SK-N-SH (cell line): ENCODE measurements around the gene KCNN3. TPM values are rescaled to one million over a fixed set of nuclear protein-coding genes. Genes with fewer than 3 reads are reported as not detected.

Experiments
- CTCF ChIA-PET: fragments of 300-600, 350-600 bp; formaldehyde crosslinking; extraction: SDS; loops from one replicate; lab custom pipeline; 2021; lab: Yijun Ruan, JAX
- POLR2A ChIA-PET: fragments of 350-600 bp; sonication (Branson Sonifier 250); formaldehyde crosslinking; extraction: SDS; loops from one replicate; lab custom pipeline; 2020; ENCODE audit warnings: antibody characterized with exemption, inconsistent platforms; lab: Yijun Ruan, JAX
- DNase-seq: peaks from one replicate; pipeline ENCODE4 v3.0.0; 2012
- H2AFZ ChIP-seq: fragments of 200-600 bp; sonication (generic); 2 replicates; pipeline ENCODE4 v1.8.1; 2016; ENCODE audit warnings: antibody characterized with exemption, mild to moderate bottlenecking, low read depth
- H3F3A ChIP-seq: fragments of 200-600 bp; sonication (generic); replicated peaks from 2 replicates; pipeline ENCODE3; 2016; ENCODE audit warnings: antibody characterized with exemption, mild to moderate bottlenecking; ENCODE audit not compliant: insufficient read depth
- H3K27ac ChIP-seq, 2 experiments: fragments of 200-500 bp in 1 of 2; fragments of 200-600 bp in 1 of 2; sonication (Bioruptor generic) in 1 of 2; sonication (generic), shearing (Covaris generic) in 1 of 2; 2 replicates each; pipeline versions ENCODE4 v1.5.1 to v1.6.1; 2014 to 2016; ENCODE audit warnings: low read depth in 2 of 2, inconsistent platforms in 1 of 2, low read length in 1 of 2, mild to moderate bottlenecking in 1 of 2, mixed read lengths in 1 of 2
- H3K27me3 ChIP-seq: fragments of 200-600 bp; sonication (generic), shearing (Covaris generic); 2 replicates; pipeline ENCODE4 v1.6.1; 2016; ENCODE audit warnings: mixed run types; ENCODE audit not compliant: insufficient read depth
- H3K36me3 ChIP-seq, 2 experiments: fragments of 200-500 bp in 1 of 2; fragments of 200-600 bp in 1 of 2; sonication (Bioruptor generic) in 1 of 2; sonication (generic) in 1 of 2; replicated peaks in 1 of 2; 2 replicates each; pipeline versions ENCODE3 to v1.5.1; 2014 to 2016; ENCODE audit warnings: low read length in 1 of 2, mild to moderate bottlenecking in 1 of 2; ENCODE audit not compliant: insufficient read depth in 2 of 2, control insufficient read depth in 1 of 2
- H3K4me1 ChIP-seq, 2 experiments: fragments of 200-500 bp in 1 of 2; fragments of 200-600 bp in 1 of 2; sonication (Bioruptor generic) in 1 of 2; sonication (generic), shearing (Covaris generic) in 1 of 2; 2 replicates each; pipeline versions ENCODE4 v1.5.1 to v1.6.1; 2014 to 2016; ENCODE audit warnings: low read depth in 1 of 2, low read length in 1 of 2, mixed run types in 1 of 2; ENCODE audit not compliant: insufficient read depth in 2 of 2, control insufficient read depth in 1 of 2
- H3K4me2 ChIP-seq: fragments of 200-600 bp; sonication (generic), shearing (Covaris generic); 2 replicates; pipeline ENCODE4 v1.6.1; 2017; ENCODE audit warnings: mixed run types
- H3K4me3 ChIP-seq, 2 experiments: fragments of 200-500 bp in 1 of 2; fragments of 200-600 bp in 1 of 2; sonication (Bioruptor generic) in 1 of 2; sonication (generic), shearing (Covaris generic) in 1 of 2; 2 replicates each; pipeline versions ENCODE4 v1.5.1 to v1.8.1; 2014 to 2016; ENCODE audit warnings: low read depth in 2 of 2, inconsistent platforms in 1 of 2, low read length in 1 of 2, mild to moderate bottlenecking in 1 of 2, mixed read lengths in 1 of 2, moderate library complexity in 1 of 2
- H3K79me2 ChIP-seq: fragments of 200-600 bp; sonication (generic); 2 replicates; pipeline ENCODE4 v1.8.1; 2017; ENCODE audit warnings: mild to moderate bottlenecking; ENCODE audit not compliant: insufficient read depth
- H3K9ac ChIP-seq: fragments of 200-600 bp; sonication (generic); 2 replicates; pipeline ENCODE4 v1.6.1; 2017; ENCODE audit warnings: mixed run types
- H3K9me2 ChIP-seq: fragments of 200-600 bp; sonication (generic); 2 replicates; pipeline ENCODE4 v1.6.1; 2017; ENCODE audit warnings: mixed run types
- H3K9me3 ChIP-seq: fragments of 200-600 bp; sonication (generic); 2 replicates; pipeline ENCODE4 v1.6.1; 2017; ENCODE audit warnings: mixed run types, mild to moderate bottlenecking, moderate library complexity
- H4K20me1 ChIP-seq: fragments of 200-600 bp; sonication (generic); 2 replicates; pipeline ENCODE4 v1.6.1; 2017; ENCODE audit warnings: mild to moderate bottlenecking, mixed run types; ENCODE audit not compliant: insufficient read depth
- CHD2 ChIP-seq: fragments of 150-350 bp; IDR thresholded peaks from 2 replicates; pipeline ENCODE4 v1.6.1; 2018; ENCODE audit warnings: low read length; ENCODE audit not compliant: partially characterized antibody
- EZH2phosphoT487 ChIP-seq: fragments of 200-600 bp; sonication (generic); IDR thresholded peaks from 2 replicates; pipeline ENCODE4 v1.6.1; 2017; ENCODE audit warnings: low read depth, mixed run types, mild to moderate bottlenecking, antibody characterized with exemption, moderate library complexity, borderline replicate concordance
- FOSL2 ChIP-seq: IDR thresholded peaks from 2 replicates; pipeline ENCODE4 v1.4.0; 2012; ENCODE audit warnings: low read depth, mild to moderate bottlenecking, moderate library complexity, borderline replicate concordance
- FOXM1 ChIP-seq: IDR thresholded peaks from 2 replicates; pipeline ENCODE4 v1.4.0; 2012; ENCODE audit warnings: low read depth, mild to moderate bottlenecking
- GABPA ChIP-seq: IDR thresholded peaks from 2 replicates; pipeline ENCODE4 v1.4.0; 2012; ENCODE audit warnings: low read depth, mild to moderate bottlenecking
- GATA2 ChIP-seq: sonication (generic); formaldehyde crosslinking; IDR thresholded peaks from 2 replicates; pipeline ENCODE4 v1.5.0; 2020; ENCODE audit warnings: mild to moderate bottlenecking, missing genetic modification reagents
- JUND ChIP-seq: IDR thresholded peaks from 2 replicates; pipeline ENCODE4 v1.4.0; 2012
- MEF2A ChIP-seq: IDR thresholded peaks from 2 replicates; pipeline ENCODE4 v1.4.0; 2012; ENCODE audit warnings: low read depth, borderline replicate concordance
- MXI1 ChIP-seq: IDR thresholded peaks from 2 replicates; pipeline ENCODE4 v1.6.1; 2012; ENCODE audit warnings: mild to moderate bottlenecking, low read depth, low read length, improper control_type of control experiment
- NRF1 ChIP-seq: IDR thresholded peaks from 2 replicates; pipeline ENCODE4 v1.6.1; 2012; ENCODE audit warnings: low read depth, mild to moderate bottlenecking, low read length
- POLR2AphosphoS5 ChIP-seq: IDR thresholded peaks from 2 replicates; pipeline ENCODE4 v1.6.1; 2012; ENCODE audit warnings: low read depth, low read length
- RAD21 ChIP-seq: IDR thresholded peaks from 2 replicates; pipeline ENCODE4 v1.6.1; 2012; ENCODE audit warnings: mild to moderate bottlenecking, low read length
- SIN3A ChIP-seq: IDR thresholded peaks from 2 replicates; pipeline ENCODE4 v1.6.1; 2012; ENCODE audit warnings: low read depth, mild to moderate bottlenecking, low read length, moderate library complexity, borderline replicate concordance
- SMC3 ChIP-seq: IDR thresholded peaks from 2 replicates; pipeline ENCODE4 v1.6.1; 2012; ENCODE audit warnings: low read depth, low read length, improper control_type of control experiment
- TEAD4 ChIP-seq: IDR thresholded peaks from 2 replicates; pipeline ENCODE4 v1.4.0; 2012; ENCODE audit warnings: mild to moderate bottlenecking, borderline replicate concordance; ENCODE audit not compliant: insufficient read depth
- WGBS: methylation state at CpG from one replicate; pipeline ENCODE4 v1.1.6; 2017; ENCODE audit warnings: low lambda C conversion rate; 5-methylcytosine and 5-hydroxymethylcytosine counted together
- polyA plus RNA-seq, 3 experiments: library from polyadenylated mRNA; depleted of rRNA; stranded (reverse); fragments of >200 nt; gene quantifications; 2 replicates each; pipeline ENCODE4 v1.2.3, GENCODE V29; 2012
- TF ChIP-seq, protein P1 (sequence below): fragments of 200-600 bp; sonication (generic); IDR thresholded peaks from 2 replicates; pipeline ENCODE4 v1.6.1; 2017; ENCODE audit warnings: antibody characterized with exemption, mild to moderate bottlenecking, moderate library complexity
- TF ChIP-seq, protein P2 (sequence below): fragments of 150-350 bp; IDR thresholded peaks from 2 replicates; pipeline ENCODE4 v1.6.1; 2017; ENCODE audit warnings: antibody characterized with exemption, low read length, low read depth, borderline replicate concordance

KCNN3 gene
- polyA plus RNA-seq, 1 of the 3 experiments (the other 2 are of a cell fraction) = 0.16 TPM

- TF ChIP-seq FOSL2 = no peak
- TF ChIP-seq, all 33 proteins: peak for 0
These were observed 118.4 kb downstream of the KCNN3 start (continued) for GRCh38 chr1:154751690-154752089.

DNA sequence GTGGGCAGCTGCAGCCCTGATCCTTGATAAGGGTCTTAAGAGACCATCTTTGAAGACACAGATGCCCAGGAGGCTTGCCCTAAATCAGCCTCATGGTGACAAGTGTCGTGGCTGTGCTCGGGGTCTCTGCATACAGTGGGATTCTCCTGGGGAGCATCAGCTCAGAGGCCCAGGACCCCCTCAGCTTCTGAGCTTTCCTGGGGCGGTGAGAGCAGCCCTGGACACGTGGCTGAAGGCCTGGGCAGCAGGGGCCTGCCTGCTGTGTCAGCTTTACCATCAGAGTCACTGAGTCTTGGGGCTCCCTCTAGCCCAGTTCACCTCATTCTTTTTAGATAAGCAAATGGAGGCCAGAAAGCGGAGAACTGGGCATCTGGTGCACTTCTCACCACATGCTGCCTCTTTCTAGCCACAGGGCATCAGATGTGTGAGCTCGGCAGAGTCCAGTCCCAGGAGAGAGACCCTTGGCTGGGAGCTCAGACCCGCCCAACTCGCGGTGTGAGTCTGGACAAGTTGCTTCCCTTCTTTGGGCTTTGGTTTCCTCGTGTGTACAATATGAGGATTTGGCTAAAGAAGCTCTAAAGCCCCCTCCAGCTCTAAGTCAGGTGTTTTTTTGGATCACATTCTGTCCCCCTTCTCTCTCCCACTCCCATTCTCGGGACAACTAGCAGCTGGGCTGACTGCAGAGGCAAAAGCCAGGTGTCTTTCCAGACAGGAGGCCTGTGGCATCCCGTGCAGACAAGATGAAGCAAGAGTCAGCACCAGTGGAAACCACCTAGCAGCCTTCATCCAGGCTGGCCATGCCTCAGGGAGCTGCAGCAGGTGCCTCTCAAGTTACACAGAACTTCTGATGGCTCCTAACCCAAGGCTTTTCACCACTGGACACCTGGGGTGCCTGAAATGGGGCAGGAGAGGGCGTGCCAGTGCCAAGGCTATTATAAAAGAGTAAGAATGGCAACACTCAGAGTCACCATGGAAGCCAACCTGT lies 119.1 kb downstream of the KCNN3 start:
- CTCF ChIA-PET = interaction anchor here (0.6 to 6.3 kb wide), 14 partner anchors 10 to 193 kb away, joined by 3 to 64 read pairs (median 4); no protein-coding TSS in a partner anchor

GRCh38 chr1:154749078-154749760 lies 120.9 kb downstream of the KCNN3 start:
- TF ChIP-seq SIN3A (no peak), CHD2 (no peak), NRF1 (no peak), RAD21 (peak; percentile 47; the same call in 1 of the 2 replicates), FOXM1 (no peak), FOSL2 (no peak), SMC3 (peak; percentile 33; the same call in 1 of the 2 replicates), POLR2AphosphoS5 (no peak), MXI1 (no peak)
- TF ChIP-seq, protein P1, sequence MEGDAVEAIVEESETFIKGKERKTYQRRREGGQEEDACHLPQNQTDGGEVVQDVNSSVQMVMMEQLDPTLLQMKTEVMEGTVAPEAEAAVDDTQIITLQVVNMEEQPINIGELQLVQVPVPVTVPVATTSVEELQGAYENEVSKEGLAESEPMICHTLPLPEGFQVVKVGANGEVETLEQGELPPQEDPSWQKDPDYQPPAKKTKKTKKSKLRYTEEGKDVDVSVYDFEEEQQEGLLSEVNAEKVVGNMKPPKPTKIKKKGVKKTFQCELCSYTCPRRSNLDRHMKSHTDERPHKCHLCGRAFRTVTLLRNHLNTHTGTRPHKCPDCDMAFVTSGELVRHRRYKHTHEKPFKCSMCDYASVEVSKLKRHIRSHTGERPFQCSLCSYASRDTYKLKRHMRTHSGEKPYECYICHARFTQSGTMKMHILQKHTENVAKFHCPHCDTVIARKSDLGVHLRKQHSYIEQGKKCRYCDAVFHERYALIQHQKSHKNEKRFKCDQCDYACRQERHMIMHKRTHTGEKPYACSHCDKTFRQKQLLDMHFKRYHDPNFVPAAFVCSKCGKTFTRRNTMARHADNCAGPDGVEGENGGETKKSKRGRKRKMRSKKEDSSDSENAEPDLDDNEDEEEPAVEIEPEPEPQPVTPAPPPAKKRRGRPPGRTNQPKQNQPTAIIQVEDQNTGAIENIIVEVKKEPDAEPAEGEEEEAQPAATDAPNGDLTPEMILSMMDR = peak; percentile 45
- Histone ChIP-seq H3K9ac (no peak overlapping the region), H3K4me2 (no peak overlapping the region), H4K20me1 (no peaks in the 10 kb centered on the region), H3K4me3 (no peak overlapping the region), H2AFZ (no peak overlapping the region), H3K36me3 (no peaks in the 10 kb centered on the region), H3F3A (no peaks in the 10 kb centered on the region), H3K9me3 (no peaks in the 10 kb centered on the region), H3K27me3 (peaks cover 56% of the 10 kb centered on the region), H3K9me2 (no peaks in the 10 kb centered on the region), H3K27ac (peak overlapping the region in 1 of 2 experiments; percentile 85; a peak in 1 of 4 replicates), H3K4me1 (peaks cover 0 to 53% of the 10 kb centered on the region in 2 experiments; a peak in 2 of 4 replicates), H3K79me2 (no peaks in the 10 kb centered on the region)
- no peak for DNase-seq
- 38% methylated on average over 8 of the region's 8 CpGs for whole genome bisulfite sequencing
- CTCF ChIA-PET = interaction anchor here (0.7 to 6.3 kb wide), 10 partner anchors 9 to 129 kb away, joined by 3 to 64 read pairs (median 4); no protein-coding TSS in a partner anchor
- POLR2A ChIA-PET = no interaction called here

More for the DNA sequence above, 119.1 kb downstream of the KCNN3 start:
- TF ChIP-seq MEF2A = no peak
- no peak for TF ChIP-seq SMC3
- TF ChIP-seq NRF1 = no peak
- TF ChIP-seq JUND = no peak
- no peak for TF ChIP-seq TEAD4
- TF ChIP-seq, protein P2, sequence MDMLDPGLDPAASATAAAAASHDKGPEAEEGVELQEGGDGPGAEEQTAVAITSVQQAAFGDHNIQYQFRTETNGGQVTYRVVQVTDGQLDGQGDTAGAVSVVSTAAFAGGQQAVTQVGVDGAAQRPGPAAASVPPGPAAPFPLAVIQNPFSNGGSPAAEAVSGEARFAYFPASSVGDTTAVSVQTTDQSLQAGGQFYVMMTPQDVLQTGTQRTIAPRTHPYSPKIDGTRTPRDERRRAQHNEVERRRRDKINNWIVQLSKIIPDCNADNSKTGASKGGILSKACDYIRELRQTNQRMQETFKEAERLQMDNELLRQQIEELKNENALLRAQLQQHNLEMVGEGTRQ = no peak
- no peak for TF ChIP-seq GATA2 (CRISPR knock-in tag)
- no peak for TF ChIP-seq EZH2phosphoT487
- no peak for TF ChIP-seq GABPA
- no peak for TF ChIP-seq MXI1
- Histone ChIP-seq H3K9ac (no peak overlapping the region), H3K27me3 (peaks cover 44% of the 10 kb centered on the region; the same call in 1 of the 2 replicates), H3K4me1 (peaks cover 0 to 53% of the 10 kb centered on the region in 2 experiments; a peak in 2 of 4 replicates), H3K4me2 (no peak overlapping the region), H4K20me1 (no peaks in the 10 kb centered on the region), H3F3A (no peaks in the 10 kb centered on the region), H3K27ac (no peak overlapping the region; a peak in 1 of 4 replicates), H3K4me3 (no peak overlapping the region), H3K36me3 (no peaks in the 10 kb centered on the region), H2AFZ (no peak overlapping the region), H3K9me3 (no peaks in the 10 kb centered on the region), H3K9me2 (no peaks in the 10 kb centered on the region), H3K79me2 (no peaks in the 10 kb centered on the region)
- WGBS = 43% methylated on average over 8 of the region's 13 CpGs
- DNase-seq = no peak
- POLR2A ChIA-PET = interaction anchor here (1.0 kb wide), 1 partner anchor 24 kb away, joined by 3 read pairs; no protein-coding TSS in a partner anchor
